ENCODE data around the gene ARGLU1. TPM values are rescaled to one million over a fixed set of nuclear protein-coding genes. Genes with fewer than 3 reads are reported as not detected.
A peak's percentile ranks its signal among the peaks of the same experiment; 100 is the strongest.

Gene ARGLU1
- polyA plus RNA-seq, 5 donors, result 333 to 472 (median 422) TPM

DNA sequence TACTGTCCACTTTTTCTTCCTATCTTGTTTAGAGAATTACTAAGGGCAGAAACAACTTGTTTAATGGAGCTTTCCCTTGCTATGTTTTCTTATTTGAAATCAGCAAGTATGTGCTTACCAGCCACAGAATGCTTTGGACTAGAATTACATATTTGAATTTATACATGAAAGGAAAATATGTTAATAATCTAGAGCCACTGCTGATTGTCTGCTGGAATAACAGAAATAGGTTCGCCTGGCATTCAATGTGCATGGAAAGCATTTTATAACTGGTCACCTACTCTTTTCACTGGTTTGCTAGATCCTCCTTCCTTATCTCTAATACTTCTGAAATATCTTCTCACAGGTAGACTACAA lies 40.5 kb downstream of the ARGLU1 start:
- no peak for DNase-seq

DNA sequence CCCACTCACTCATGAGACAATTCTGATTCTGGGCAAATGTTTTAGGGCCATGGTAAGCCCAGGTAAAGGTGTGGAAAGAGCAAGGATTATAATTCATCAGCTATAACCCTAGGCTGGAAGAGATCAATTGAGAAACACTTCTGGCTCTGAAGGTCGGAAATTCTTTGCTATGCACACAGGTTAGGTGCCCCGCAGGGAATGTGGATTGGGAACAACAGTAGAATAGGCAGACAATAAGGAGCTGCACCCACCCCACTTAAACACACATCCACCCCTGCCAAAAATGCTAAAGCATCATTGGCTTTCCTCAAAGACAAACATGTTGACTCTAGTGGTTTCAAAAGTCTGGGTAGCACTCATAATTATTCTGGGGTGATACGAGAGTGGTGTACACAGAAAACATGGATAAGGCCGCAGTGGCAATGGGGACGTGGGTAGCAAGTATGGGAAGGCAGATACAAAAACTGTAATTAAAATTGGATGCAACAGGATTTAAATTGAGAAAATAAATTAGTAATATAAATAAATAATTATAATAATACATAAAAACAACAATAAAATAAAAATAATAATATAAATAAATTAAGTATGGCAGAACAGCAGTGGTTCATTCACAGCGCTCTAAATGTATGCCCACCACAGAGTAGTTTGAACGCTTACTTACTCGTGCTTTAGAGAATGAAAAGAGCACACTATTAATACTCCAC lies 41.0 kb downstream of the ARGLU1 start:
- no peak for DNase-seq

DNA sequence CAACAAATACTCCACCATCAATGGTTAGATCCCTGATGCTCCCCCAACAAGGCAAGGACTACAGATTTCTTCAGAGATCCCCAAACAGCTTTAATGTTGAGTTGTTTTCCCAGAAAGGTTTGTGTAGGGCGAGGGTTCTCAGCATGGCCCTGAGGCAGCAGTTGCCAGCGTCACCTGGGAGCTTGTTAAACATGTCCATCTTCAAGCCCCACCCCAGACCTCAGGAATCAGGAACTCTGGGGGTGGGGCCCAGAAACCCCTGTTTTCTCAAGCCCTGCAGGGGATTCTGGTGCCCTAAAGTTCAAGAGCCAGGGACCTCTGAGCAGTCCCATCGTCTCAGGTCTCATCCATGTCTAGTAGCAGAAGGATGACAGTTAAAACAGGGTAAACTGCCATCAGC lies 42.1 kb downstream of the ARGLU1 start:
- DNase-seq, result no peak

DNA sequence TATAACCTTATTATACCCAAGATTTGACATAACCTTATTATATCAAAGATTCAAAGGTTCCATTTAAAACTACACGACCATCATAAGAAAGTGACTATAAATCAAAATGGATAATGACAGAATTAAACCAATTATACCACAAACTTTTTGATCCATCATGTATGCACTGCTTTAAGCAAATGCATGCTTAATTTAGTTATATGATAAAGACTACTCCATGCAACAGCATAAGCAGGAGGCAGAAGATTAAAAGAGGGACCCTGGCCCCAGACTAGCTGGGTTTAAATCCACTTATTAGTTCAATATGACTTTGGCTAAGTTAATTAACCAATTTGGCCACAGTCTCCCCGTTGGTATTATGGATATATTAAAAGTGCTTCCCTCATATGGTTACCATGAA lies 43.8 kb downstream of the ARGLU1 start:
- DNase-seq, result no peak

DNA sequence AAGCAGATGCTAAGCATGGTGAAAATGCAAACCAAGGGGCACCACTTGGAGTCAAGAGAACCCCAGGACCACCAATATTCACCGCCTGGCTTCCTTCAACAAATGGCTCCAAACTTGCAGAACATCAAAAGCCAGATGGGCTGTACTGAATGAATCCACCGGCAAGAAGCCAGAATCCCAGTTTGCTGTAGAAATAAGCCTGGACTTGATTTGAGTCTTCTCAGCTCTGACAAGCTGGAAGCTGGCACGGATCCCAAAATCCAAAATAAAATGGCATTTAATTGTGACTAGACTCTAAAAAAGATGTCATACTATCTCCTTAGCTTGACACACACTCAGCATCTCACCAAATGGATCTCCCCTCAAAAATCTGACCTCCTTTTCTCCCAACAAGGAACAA lies 44.4 kb downstream of the ARGLU1 start:
- DNase-seq, result peak in 1 of 2 donors; percentile 38

DNA sequence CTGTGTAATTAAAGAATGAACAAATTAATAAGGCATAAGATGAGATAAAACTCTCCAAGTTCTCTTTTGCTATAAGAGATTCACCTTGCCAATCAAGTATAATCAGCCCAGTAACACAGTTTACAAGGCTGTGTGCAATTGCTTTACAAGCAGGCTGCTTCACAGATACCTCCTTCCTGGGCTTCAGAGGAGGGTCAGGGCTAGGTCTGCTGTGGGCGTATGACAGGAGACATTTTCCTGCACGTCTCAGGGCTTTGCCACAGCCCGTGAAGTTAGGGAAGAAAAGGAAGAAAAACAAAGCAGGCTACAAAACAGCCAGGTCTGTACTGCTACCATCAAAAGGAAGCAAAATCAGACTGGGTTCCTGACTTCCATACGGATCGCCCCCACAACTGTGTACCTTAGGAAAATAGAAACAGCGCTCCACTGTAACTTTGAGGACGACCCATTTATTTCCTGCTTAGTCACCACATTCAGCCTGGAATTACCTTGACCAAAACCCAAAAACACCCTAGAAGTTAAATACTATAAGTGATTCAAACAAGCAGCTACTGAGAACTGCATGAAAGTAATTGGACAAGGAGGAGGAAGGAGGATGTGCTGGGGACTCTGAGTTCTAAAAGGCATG lies 44.9 kb downstream of the ARGLU1 start:
- DNase-seq, result no peak

DNA sequence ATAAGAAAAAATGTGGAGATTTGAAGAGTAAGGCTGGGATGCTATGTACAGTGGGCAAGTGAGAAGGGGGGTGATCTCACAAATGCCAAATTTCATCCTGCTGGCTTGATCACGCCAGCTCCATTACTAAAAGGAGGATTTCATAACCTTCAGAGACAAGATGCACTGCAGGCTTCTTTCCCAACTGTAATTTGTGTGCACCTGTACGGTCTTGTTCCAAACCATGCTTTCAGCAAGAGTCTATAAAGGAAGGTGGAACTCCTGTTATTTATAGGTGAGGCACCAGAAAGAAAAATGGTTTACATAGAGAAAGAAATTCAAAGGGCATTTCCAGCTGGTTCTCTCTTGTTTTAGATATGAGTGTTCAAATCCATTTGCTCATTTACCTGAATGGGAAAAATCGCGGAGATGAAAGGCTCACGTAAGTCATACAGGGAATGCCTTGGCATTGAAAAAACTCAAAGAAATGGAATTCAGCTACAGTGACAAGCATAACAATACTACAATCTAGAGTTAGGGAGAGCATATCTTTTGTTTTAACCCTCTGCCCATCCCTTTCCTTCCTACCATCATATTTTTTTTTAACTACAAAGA lies 45.7 kb downstream of the ARGLU1 start:
- no peak for DNase-seq

DNA sequence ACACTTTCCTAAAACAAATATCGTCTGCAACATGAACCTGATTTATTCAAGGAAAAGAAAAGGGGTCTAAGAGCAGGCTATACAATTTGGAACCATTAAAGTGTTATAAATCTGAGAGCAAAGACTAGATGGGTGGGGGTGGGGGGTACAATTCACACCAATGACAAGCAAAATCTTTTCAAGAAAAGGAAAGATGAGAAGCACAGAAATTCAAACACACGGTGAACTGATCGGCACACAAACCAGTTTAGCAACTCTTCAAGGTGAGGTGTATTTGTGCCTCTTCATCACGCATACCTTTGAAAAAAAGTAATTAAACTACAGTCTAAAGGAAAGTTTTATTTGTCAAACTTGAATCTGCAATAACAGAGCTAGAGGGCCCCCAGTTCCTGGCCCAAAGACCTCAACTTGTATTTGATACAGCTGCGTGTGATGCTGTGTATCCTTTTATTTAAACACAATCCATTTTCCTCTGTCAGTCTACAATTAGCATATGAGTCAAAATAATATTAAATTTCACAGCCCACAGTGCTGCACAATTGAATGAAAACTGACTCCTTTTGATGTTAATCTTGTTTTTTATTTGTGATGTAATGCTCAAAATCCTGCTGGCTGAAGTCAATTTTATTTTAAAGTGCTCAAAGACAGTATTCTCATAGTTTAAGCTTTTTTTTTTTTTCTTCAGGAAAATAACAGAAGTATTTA lies 46.7 kb downstream of the ARGLU1 start:
- DNase-seq, result no peak

DNA sequence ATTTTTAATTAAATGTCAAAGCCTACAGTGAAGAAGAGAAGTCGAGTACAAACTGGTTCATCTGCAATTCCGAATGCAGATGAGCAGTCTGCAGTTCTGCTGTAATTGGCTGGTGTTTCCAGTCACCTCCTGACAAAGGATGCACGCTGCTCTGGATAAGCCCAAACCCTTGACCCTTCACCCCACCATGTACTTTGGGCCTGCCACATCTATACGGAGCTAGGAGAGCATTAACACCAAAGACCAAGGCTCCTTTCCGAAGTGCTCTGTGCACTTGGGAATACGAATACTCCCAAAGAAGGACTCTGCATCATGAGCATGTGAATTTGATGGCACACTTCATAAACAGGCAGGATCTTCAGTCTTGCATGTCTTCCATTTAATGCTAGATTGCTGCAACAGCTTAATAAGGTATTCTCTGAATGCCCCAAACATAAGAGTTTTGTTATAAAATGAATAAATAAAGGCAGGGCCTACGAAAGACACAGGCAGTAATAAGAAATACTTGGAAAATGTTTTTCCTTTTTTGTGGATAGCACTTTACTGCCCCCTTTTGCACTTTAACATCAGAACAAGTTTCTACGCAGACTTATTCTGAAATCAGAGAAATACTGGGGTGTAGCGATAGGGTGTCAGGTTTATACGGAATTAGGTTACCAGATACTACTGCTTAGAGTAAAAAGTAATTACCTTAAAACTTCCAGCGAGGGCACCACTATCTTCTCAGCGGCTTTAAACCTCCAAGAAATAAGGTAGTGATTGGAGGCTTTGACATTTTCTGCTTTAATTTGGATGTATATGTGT lies 47.5 kb downstream of the ARGLU1 start:
- peak in 1 of 2 donors; percentile 34 for DNase-seq

DNA sequence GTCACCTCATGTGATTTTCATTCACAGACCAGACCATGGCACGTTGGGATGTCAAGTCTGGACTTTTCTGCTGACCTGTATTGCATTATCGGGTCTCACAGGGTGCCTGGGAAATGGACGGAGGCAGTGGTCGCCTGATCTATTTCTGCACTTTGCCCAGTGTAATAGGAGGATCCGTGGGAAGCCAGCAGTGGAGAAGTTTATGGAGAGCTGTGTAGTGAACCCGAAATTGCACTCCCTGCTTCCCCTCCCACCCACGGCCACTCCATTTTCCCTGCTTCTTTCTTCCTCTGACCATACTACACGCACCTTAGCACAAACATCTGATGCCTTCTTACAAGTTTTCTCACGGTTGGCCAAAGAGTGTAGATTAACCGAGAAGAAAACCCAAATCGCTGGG lies 49.4 kb downstream of the ARGLU1 start:
- DNase-seq, result no peak

DNA sequence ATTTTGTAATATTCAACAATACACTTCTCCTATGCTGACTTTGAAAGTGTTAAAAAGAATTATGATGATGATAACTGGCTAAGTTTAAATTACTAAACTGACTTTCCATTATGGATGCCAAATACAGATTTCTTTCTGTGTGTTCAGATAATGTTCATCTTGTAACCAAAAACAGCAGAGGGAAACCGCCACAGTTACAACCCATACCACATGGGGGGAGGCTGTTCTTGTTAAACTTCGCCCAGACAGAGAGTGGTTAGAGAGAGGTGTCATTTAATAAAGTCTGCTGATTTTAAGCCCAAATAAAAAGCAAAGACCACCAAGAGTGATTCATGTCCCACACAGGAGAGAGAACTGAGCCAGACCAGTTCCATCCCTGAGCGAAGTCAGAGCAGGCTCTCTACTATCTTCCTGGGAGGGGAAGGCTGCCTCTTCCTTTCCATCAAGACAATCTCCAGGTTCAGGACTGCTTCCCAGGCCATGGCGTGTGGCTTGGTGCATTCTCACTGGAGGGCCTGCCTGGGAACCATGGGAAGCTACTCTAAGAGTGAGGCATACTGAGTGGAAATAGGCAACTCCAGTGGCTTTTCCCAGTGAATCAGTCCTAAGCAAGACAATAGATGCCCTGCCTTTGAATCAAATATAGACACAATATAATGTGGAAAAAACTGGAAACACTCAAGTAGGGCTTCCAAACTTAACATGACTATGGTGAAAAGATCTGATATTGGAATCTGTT lies 50.7 kb downstream of the ARGLU1 start:
- no peak for DNase-seq

DNA sequence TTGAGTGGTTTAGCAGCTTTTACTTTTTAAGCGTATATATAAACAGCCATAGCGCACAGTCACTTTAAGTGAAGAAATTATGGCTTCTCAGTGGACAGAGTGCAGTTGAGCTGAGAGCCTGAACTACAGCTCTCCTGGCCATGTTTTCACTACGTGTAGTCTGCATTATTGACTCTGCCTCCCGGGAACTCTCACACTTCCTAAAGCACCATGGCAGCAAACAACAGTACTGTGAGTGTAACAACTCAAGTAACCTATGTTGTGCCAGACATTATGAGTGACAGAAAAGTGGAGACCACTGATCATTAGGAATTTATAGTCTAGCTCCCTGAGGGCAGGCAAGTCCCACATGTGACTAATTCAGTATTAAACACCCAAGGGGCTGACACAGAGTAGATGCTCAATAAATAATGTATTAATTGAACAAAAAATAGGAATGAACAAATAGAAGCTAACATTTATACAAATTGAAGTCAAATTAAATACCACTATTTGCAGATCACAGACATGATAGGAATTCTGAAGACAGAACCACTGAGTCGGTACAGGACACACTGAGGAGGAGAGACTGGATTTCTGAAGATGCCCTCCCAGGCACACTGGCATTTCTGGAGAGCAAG lies 52.2 kb downstream of the ARGLU1 start:
- DNase-seq, result no peak

DNA sequence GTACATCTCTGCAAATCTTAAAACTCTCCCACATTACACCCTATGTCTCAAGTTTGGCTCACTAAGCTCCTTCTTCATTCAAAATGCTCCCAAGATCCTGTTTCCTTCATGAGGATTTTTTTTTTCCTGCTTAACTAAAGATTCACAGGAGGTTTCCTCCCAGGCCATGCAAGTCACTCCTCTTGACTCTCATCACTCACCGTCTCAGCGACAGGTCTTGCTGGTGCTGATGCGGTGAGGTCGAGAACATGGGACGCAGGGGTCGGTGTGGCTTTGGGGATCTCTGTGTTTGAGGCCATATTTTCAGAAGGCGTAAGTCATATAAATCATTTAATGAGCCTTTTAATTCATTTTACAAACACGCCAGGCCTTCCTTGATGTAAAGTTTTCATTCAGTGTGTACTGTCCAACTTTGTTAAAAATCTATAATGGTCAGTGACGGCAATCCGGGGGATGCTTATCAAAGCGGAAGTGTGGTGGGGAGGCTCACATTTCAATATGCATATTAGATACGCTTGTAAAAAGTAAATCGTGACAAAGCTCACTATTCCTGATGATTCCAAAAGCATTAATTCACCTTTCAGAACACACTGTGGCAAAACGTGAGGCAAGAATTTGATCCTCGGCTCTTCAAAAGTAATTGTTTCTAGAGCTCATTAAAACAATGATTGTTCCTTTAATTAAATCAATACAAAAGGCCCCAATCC lies 52.9 kb downstream of the ARGLU1 start:
- DNase-seq, result no peak

DNA sequence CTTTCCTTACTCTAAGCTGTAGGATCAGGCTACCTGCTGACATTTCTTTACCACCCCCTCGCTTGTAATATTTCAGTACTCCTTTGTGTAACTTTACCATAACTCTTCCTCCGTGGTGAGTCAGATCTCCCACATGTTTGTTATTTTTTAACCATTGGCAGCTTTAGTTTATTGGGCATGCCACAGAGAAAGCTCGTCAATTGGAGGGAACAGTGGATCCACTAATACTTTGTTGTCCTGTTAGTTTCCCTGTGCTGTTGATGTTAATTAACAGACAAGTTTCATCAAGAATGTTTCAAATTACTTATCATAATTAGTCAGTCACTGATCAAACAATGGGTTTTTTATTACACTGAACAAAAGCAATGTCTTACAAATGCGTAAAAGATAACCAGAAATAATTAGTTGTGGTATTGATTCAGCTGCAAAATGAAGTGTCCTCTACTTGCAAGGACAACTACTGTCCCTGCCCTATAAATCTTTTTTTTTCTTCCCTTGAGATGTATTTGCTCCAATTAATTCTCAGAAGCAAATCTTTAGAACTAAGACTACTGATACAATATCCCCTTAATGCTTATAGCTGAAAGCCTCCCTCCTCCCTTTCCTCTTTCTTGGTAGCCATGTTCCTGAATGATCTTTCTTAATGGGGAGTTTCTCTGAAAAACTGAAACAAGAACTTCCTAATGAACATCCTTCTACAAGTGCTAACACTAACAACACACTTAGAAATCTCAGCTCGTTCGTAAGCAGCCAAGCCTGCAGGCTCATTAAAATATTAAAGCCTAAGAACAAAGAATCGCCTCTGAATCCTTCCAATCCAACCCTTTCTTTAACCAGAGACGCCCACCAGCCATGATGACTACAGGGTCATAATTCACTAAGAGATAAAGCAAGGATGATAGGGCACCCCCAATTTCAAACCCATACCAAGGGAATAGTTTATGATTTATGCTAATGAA lies 54.6 kb downstream of the ARGLU1 start:
- DNase-seq, result no peak

DNA sequence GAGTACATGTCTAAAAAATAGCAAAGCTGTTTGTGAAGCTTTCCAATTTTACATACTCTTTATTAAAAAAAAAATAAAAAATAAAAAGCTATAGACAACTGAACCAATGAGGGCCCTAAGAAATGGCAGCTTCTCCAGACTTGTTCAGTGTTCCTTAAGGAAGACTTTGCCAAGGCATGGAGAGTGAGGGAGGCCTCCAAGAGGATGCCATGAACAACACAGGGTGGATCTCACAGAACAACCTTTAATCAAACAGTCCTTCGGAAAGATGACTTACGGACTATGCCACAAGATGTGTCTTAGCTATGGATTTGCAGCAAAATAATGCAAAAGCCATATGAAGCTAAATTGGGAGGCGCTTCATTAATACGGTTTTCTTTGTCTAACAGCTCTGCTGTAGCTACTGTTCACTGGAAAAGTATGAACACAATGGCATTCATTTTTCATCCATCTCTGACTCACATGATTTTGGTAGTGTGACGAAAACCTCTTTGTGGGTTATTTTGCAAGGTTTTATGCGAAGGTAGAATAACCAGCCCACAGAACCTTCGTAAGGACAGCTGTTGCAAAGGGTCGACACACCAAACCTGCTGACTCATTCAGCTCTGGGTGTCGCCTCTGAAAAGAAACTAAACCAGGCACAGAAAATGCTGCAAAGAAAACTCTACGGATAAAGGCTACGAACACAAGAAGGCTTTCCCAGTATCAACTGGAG lies 60.2 kb downstream of the ARGLU1 start:
- no peak for DNase-seq

DNA sequence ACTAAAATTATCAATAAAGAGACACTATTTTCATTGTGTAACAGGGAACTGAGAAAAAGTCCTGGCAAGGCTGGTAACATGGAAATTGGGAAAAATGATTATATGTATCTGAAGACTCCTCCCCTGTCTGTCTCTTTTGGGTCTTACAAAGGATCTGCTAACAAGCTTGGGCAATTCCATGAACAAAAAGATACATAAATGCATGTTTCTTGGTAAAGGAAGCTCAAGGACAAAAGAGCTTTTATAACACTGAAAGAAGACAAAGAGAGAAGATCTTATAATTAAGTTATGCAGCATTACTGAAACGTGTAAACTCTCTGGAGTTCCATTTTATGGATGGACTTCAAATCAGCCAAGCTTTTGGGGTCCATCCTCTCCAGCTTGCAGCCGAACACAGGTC lies 61.7 kb downstream of the ARGLU1 start:
- DNase-seq, result no peak

DNA sequence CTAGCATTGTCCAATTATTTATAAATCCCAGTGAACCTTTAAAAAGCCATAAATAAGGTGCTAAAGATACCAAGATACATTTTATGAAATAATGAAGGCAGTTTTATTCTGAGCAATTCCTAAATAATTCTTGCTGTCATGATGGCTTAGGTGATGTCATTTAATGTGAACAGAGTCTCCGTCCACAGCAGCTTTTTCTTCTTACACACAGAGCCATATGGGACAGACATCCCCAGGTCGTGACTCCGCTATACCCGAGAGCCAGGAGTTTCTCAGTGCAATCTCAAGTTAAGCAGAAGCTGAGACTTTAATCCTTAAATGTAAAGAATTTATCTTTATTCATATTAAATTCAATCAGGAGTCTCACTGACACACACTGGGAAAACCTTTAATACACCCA lies 62.2 kb downstream of the ARGLU1 start:
- DNase-seq, result no peak

DNA sequence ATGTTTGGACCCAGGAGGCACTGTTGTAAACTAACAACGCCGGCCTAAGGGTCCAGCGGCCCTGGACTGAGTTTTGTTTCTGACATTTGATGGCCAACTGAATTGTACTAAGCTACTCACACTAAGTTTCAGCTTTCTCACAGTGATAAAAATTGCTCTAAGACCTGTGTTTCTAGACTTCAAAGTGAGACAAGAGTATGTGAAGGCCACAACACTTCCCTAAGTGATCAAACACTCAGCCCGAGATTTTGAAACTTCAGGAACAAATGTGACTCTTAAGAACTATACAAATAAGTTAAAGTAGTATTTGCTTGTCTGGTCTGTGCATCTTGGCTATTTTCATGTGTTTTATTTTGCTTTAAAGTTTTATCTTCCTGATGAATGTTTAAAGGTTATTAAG lies 62.6 kb downstream of the ARGLU1 start:
- no peak for DNase-seq
